HG02943 (cell line): ENCODE measurements around the gene RABL3.
A peak's percentile ranks its signal among the peaks of the same experiment; 100 is the strongest.
"Not testable (repeated sequence)": the region's sequence is repeated elsewhere in the genome, so short reads cannot be mapped to it uniquely, and the experiment has no call there.

Experiments used
- ATAC-seq: cut with Tn5 transposase; IDR thresholded peaks from one replicate; pipeline ENCODE4 v1.9.1; 2021; ENCODE audit warnings: mild to moderate bottlenecking, low read depth, moderate library complexity; ENCODE audit not compliant: unreplicated experiment

RABL3 gene

DNA sequence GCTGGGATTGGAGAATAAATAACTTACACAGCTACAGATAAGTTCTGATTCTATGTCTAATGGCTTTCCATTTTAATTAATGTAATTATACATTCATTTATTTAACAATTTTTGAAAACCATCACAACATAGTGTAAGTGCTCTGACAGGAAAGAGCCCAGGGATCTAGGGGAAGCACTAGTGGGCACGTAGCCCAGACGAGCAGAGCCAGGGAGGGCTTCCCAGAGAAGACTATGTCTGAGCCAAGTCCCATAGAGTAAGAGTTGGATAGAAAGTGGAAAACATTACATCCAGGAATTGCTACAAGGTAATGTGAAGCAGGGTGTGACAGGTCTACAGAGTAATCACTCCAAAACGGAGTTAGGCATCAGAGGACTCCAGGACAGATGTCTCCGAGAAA, 57.4 kb downstream of the RABL3 start:
- ATAC-seq: no peak

- ATAC-seq: no peak
These were observed 58.5 kb downstream of the RABL3 start for GRCh38 chr3:120683671-120684301.

- ATAC-seq: no peak
These were observed 59.1 kb downstream of the RABL3 start for GRCh38 chr3:120683213-120683612.

GRCh38 chr3:120682095-120682681, 60.1 kb downstream of the RABL3 start, which contains the start of gene HGD:
TSS of gene HGD (minus strand) at chr3:120682239. CDS start at chr3:120682111, 128 bp downstream.
- ATAC-seq: no peak

- no peak for ATAC-seq
These were observed 60.7 kb downstream of the RABL3 start for GRCh38 chr3:120681506-120682038.

- ATAC-seq: no peak
These were observed 61.3 kb downstream of the RABL3 start for GRCh38 chr3:120681018-120681417.

- no peak for ATAC-seq
These were observed 62.0 kb downstream of the RABL3 start for GRCh38 chr3:120680193-120680894.

DNA sequence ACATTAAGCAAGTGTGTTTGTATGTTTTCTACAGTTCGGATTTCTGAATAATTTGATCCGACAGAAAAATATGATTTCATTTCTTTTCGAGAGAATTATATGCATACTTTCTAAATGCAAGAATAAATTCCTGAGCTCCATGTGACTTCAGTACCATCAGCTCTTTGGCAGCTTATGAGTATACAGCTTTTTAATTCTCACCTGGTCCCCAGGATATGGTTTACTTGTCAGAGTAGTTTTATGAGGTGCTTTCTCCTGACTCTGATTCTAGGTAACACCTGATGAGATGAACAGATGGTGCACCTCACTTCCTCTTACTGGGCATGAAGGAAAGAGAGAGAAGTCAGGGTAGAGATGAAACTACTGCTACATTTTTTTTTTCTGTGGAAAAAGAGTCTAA, 63.3 kb downstream of the RABL3 start:
- peak; percentile 55 for ATAC-seq

DNA sequence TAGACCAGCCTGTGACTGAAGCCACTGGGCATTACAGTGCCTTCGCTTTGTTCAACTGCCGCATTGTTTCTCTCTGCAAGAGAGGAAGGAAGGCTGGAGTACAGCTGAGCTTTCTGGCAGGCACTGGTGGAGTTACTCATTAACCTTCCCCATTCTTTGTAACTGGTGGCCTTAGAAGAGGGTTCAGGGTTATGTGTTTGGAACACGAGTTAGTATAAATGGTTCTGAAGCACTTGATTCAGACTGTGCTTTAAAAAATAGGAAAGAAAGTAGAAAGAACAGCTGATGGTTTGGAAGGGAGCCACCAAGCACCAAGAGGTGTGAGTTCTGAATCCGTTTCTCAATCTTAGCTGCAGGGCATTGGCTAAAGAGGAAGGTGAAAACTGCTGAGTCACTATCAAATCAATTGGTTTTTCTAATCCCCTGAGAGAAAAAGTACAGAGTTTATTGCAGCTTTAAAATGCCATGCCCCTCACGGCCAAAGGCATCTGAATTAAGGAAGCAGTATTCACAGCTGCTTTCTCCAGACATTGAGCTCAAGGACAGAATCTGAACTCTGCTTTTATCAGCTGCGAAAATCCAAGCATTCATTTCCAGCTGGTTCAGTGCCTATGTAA, 63.9 kb downstream of the RABL3 start:
- peak; percentile 96 for ATAC-seq

- not testable (repeated sequence) for ATAC-seq
These were observed 65.1 kb downstream of the RABL3 start for GRCh38 chr3:120677193-120677592.

DNA sequence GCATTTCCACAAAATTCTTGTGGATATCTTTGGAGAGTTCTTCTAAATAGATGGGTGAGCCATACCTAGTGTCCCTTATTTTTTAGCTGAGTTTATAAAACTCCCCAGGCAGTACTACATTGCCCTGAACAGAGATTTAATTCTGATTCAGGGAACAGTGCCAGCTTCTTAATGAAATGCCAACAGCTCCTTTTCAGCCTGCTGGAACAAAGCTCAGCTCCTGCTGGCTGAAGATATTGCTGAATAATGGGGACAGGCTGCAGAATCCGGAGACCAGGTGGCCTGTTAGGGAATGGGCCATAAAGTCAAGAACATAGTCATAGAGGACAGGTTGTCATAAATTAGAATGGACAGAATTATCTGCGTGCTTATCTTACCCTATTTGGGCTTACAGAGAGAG, 69.2 kb downstream of the RABL3 start:
- no peak for ATAC-seq

- ATAC-seq: no peak
These were observed 71.7 kb downstream of the RABL3 start for GRCh38 chr3:120670576-120670975.

GRCh38 chr3:120664926-120665325, 77.4 kb downstream of the RABL3 start:
- no peak for ATAC-seq

GRCh38 chr3:120661945-120662344, 80.4 kb downstream of the RABL3 start:
- no peak for ATAC-seq

DNA sequence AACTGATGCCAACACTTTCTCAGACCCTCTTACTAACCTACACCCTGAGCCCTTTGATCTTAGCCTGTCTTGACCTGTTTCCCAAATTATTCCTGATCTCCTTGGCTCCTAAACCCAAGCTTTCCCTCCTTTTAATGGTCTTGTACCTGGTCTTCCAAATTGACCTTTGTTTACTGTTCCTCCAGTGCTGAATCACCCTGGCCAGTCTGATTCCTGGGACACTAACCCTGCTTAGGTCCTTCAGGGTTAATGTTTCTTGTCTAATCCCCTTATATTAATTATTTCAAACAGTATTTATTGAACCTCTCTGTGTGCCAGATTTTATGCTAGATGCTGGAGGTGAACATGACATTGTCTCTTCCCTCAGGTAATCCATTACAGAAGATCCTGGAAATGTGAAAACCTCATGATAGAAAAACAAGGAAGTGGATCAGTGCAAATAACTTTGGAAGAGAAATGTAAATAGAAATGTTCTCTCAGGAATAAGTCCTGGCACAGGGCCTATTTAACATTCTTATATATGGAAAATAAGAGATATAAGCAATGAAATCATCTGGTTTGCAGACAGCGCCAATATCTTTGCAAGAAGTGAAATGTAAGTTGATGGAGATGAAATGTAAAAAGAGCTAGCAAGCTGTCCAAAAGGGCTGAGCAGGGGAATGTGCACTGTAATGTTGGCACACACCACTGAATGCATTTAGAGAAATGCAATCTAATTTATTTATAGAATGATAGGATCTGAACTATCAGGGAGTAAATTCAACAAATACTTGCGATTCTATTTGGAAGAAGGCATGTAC, 81.0 kb downstream of the RABL3 start:
- ATAC-seq: no peak

DNA sequence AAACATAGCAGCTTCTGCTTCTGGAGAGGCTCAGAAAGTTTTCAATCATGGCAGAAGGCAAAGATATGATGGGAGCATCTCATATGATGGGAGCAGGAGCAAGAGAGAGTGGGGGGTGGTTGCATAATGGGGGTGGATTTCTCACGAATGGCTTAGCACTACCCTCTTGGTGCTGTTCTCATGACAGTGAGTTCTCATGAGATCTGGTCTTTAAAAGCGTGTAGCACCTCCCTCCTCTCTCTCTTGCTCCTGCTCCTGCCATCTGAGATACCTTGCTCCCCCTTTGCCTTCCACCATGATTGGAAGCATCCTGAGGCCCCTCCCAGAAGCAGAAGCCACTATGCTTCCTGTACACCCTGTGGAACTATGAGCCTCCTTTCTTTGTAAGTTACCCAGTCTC, 82.5 kb downstream of the RABL3 start:
- no peak for ATAC-seq

DNA sequence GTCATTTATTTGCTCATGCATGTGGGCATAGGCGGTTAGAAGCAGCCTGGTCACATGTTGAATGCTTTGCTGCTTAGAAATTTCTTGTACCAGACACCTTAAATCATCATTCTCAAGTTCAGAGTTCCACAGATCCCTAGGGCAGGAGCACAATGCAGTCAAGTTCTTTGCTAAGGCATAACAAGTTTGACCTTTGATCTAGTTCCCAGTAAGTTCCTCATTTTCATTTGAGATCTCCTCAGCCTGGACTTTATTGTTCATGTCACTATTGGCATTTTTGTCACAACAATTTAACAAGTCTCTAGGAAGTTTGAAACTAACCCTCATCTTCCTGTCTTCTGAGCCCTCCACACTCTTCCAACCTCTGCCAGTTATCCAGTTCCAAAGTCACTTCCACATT, 83.0 kb downstream of the RABL3 start:
- no peak for ATAC-seq

DNA sequence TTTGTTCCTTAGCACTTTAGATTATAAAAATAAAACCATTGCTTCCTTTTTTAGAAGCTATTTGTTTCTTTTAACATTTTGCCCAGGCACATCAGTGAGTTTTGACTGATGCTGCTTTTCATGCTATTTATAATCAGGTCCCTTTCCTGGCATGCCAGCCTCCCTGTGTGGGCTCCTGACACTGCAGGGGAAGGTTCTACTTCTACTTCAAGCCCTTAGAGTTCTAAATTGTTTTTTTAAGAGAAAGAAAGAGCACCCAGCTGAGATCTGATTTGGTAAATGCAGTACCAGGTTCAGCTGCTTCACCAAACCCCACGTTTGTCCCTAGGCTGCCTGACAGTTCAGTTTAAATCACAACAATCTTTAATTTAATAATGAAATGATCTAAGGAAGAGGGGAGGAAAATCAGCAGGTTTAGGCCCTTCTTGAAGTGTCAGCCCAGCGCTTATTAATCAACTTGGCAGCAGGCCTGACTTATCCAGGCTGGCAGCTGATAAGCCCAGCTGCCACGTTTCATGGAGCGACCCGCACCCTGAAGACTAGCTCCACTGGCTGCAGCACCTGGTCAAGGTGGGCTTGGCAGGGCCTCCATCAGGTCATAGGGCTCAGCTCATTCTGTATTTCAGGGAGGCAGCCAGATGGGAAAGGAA, 89.3 kb downstream of the RABL3 start:
- no peak for ATAC-seq

GRCh38 chr3:120652281-120652680, 90.0 kb downstream of the RABL3 start:
- no peak for ATAC-seq

- ATAC-seq: no peak
These were observed 92.0 kb downstream of the RABL3 start for GRCh38 chr3:120650311-120650710.
